Endodermal cell (in vitro differentiated cells): ENCODE measurements around the gene LSAMP. TPM values are rescaled to one million over a fixed set of nuclear protein-coding genes. Genes with fewer than 3 reads are reported as not detected.

Experiments used
- DNase-seq: peaks from one replicate; pipeline ENCODE4 v3.0.0-alpha.2; 2017
- H3K27ac ChIP-seq: 2 replicates; pipeline ENCODE4 v1.5.1; 2013; ENCODE audit warnings: mild to moderate bottlenecking, low read depth, low read length, moderate library complexity
- H3K27me3 ChIP-seq: 2 replicates; pipeline ENCODE4 v1.6.1; 2013; ENCODE audit warnings: mild to moderate bottlenecking, low read length, moderate library complexity; ENCODE audit not compliant: insufficient read depth, control insufficient read depth, poor library complexity, severe bottlenecking
- H3K36me3 ChIP-seq: 2 replicates; pipeline ENCODE4 v1.7.0; 2013; ENCODE audit warnings: mild to moderate bottlenecking, low read length, moderate library complexity; ENCODE audit not compliant: control insufficient read depth, insufficient read depth
- H3K4me1 ChIP-seq: one replicate; pipeline ENCODE4 v1.7.0; 2013; ENCODE audit warnings: low read length; ENCODE audit not compliant: control insufficient read depth, insufficient read depth
- H3K4me3 ChIP-seq: 2 replicates; pipeline ENCODE4 v1.5.1; 2013; ENCODE audit warnings: mild to moderate bottlenecking, low read length, moderate library complexity
- H3K9ac ChIP-seq: 2 replicates; pipeline ENCODE4 v1.6.1; 2013; ENCODE audit warnings: mild to moderate bottlenecking, low read length, moderate library complexity; ENCODE audit not compliant: poor library complexity, severe bottlenecking; ENCODE audit errors: extremely low read depth
- H3K9me3 ChIP-seq: 2 replicates; pipeline ENCODE4 v1.6.1; 2013; ENCODE audit warnings: mild to moderate bottlenecking, low read length, moderate library complexity; ENCODE audit not compliant: control insufficient read depth
- H3K27ac Mint-ChIP-seq: 2 replicates; pipeline ENCODE4 v1.8.0; 2020; ENCODE audit warnings: mixed read lengths
- H3K27me3 Mint-ChIP-seq: 2 replicates; pipeline ENCODE4 v1.8.0; 2021; ENCODE audit warnings: mild to moderate bottlenecking, mixed read lengths; ENCODE audit not compliant: insufficient read depth
- H3K36me3 Mint-ChIP-seq: 2 replicates; pipeline ENCODE4 v1.8.0; 2020; ENCODE audit warnings: low read depth, mixed read lengths
- H3K4me1 Mint-ChIP-seq: 2 replicates; pipeline ENCODE4 v1.8.0; 2020; ENCODE audit warnings: mixed read lengths
- H3K4me3 Mint-ChIP-seq: 2 replicates; pipeline ENCODE4 v1.8.0; 2020; ENCODE audit warnings: mild to moderate bottlenecking, moderate library complexity, mixed read lengths
- H3K9me3 Mint-ChIP-seq: 2 replicates; pipeline ENCODE4 v1.8.0; 2020; ENCODE audit warnings: mild to moderate bottlenecking, mixed read lengths
- CTCF ChIP-seq: fragments of 200-600 bp; sonication (generic); conservative IDR thresholded peaks from 2 replicates; pipeline ENCODE4 v1.5.0; 2021; ENCODE audit warnings: antibody characterized with exemption, mild to moderate bottlenecking
- WGBS, 2 experiments: methylation state at CpG; one replicate each; pipeline versions ENCODE4 v1.1.5 to v1.1.7; 2013; ENCODE audit warnings: missing lambda C conversion rate in 2 of 2, mixed read lengths in 1 of 2; ENCODE audit not compliant: insufficient coverage in 1 of 2, insufficient read length in 1 of 2; 5-methylcytosine and 5-hydroxymethylcytosine counted together
- total RNA-seq, 2 donors: library from RNA; stranded (reverse); fragmentation: NEBNext Ultra II Directional in 1 of 2; extraction: Animal tissue kit (Norgen Biotek cat#: 25700) in 1 of 2; gene quantifications; 2 replicates in 1 of 2; 3 replicates in 1 of 2; pipeline ENCODE4 v1.2.1, GENCODE V29; 2021

LSAMP gene
- total RNA-seq, 2 donors from 2014 or later = 4.4 to 10.2 TPM

GRCh38 chr3:115779011-115779410 lies 666.3 kb downstream of the LSAMP start:
- Mint-ChIP-seq H3K9me3 (no peaks in the 10 kb centered on the region), H3K27ac (no peak overlapping the region), H3K27me3 (peaks cover 5% of the 10 kb centered on the region), H3K4me3 (no peak overlapping the region), H3K4me1 (peaks cover 13% of the 10 kb centered on the region), H3K36me3 (no peaks in the 10 kb centered on the region)
- Histone ChIP-seq H3K27me3 (peaks cover 24% of the 10 kb centered on the region), H3K27ac (no peak overlapping the region), H3K4me1 (no peaks in the 10 kb centered on the region), H3K36me3 (no peaks in the 10 kb centered on the region), H3K9ac (no peak overlapping the region), H3K9me3 (no peaks in the 10 kb centered on the region), H3K4me3 (no peak overlapping the region)
- DNase-seq = no peak
- WGBS, 2 experiments = 98% methylated on average over 2 of the region's 2 CpGs; no CpG with 5 or more reads in 1 of the 2 experiments
- TF ChIP-seq CTCF = no peak

GRCh38 chr3:115772951-115773350 lies 672.3 kb downstream of the LSAMP start:
- Mint-ChIP-seq H3K4me3 (no peak overlapping the region), H3K27me3 (no peaks in the 10 kb centered on the region), H3K36me3 (no peaks in the 10 kb centered on the region), H3K4me1 (peaks cover 15% of the 10 kb centered on the region), H3K9me3 (no peaks in the 10 kb centered on the region), H3K27ac (no peak overlapping the region)
- H3K27me3 ChIP-seq = no peaks in the 10 kb centered on the region
- H3K27ac ChIP-seq = no peak overlapping the region
- H3K9ac ChIP-seq = no peak overlapping the region
- no peaks in the 10 kb centered on the region for H3K9me3 ChIP-seq
- no peaks in the 10 kb centered on the region for H3K4me1 ChIP-seq
- no peak for TF ChIP-seq CTCF
- WGBS, 2 experiments = 95 to 100% methylated on average over 1 of the region's 1 CpG
- no peak for DNase-seq
- H3K36me3 ChIP-seq = no peaks in the 10 kb centered on the region
- no peak overlapping the region for H3K4me3 ChIP-seq

- H3K27ac ChIP-seq = no peak overlapping the region
- H3K4me3 ChIP-seq = no peak overlapping the region
- Mint-ChIP-seq H3K27me3 (no peaks in the 10 kb centered on the region), H3K4me3 (no peak overlapping the region), H3K9me3 (no peaks in the 10 kb centered on the region), H3K36me3 (no peaks in the 10 kb centered on the region), H3K27ac (no peak overlapping the region), H3K4me1 (peaks cover 25% of the 10 kb centered on the region)
- H3K4me1 ChIP-seq = peaks cover 15% of the 10 kb centered on the region
- no peak for TF ChIP-seq CTCF
- no peaks in the 10 kb centered on the region for H3K36me3 ChIP-seq
- H3K9me3 ChIP-seq = no peaks in the 10 kb centered on the region
- 84 to 88% methylated on average over 2 to 3 of the region's 3 CpGs for WGBS, 2 experiments
- H3K27me3 ChIP-seq = no peaks in the 10 kb centered on the region
- no peak overlapping the region for H3K9ac ChIP-seq
- no peak for DNase-seq
Measured at GRCh38 chr3:115768661-115769060, 676.6 kb downstream of the LSAMP start.
